Gastrocnemius medialis (tissue), 4 donors: ENCODE results near the gene MTOR.

Source experiments
- CTCF ChIP-seq, 5 experiments: fragments of 450-650 bp in 3 of 5; fragments of 200-600 bp in 2 of 5; sonication (generic) in 2 of 5; IDR thresholded peaks in 4 of 5; conservative IDR thresholded peaks in 1 of 5; 1 replicate in 4 of 5; 2 replicates in 1 of 5; pipeline ENCODE4 v1.5.1; 2016 to 2019; ENCODE audit warnings: antibody characterized with exemption in 5 of 5, mild to moderate bottlenecking in 3 of 5, moderate library complexity in 3 of 5
- POLR2A ChIP-seq, 2 donors: fragments of 450-650 bp; IDR thresholded peaks; one replicate each; pipeline ENCODE4 v1.6.1; 2017; ENCODE audit warnings: antibody characterized with exemption in 2 of 2, mild to moderate bottlenecking in 2 of 2, moderate library complexity in 2 of 2

- TF ChIP-seq CTCF (IDR thresholded peaks at IDR 0.05 in 4 of 5, conservative IDR thresholded peaks at IDR 0.05 in 1 of 5): no peak
- no peak for TF ChIP-seq POLR2A (IDR thresholded peaks at IDR 0.05)
These were observed 200.5 kb downstream of the MTOR start for GRCh38 chr1:11061652-11062365.
